Spleen (tissue), 7 donors: Measurements from ENCODE around the gene IL1RAPL1.

Source experiments
- POLR2AphosphoS5 ChIP-seq, 3 donors: sonication (generic); formaldehyde crosslinking; IDR thresholded peaks; one replicate each; pipeline ENCODE4 v1.5.1; 2017; ENCODE audit warnings: antibody characterized with exemption in 3 of 3
- TF ChIP-seq, protein P1 (sequence below), 11 experiments: fragments of 200-600 bp in 7 of 11; fragments of 450-650 bp in 4 of 11; sonication (generic) in 4 of 11; IDR thresholded peaks in 8 of 11; conservative IDR thresholded peaks in 3 of 11; 1 replicate in 7 of 11; 2 replicates in 4 of 11; pipeline versions ENCODE4 v1.4.0 to v1.8.0; 2016 to 2021; ENCODE audit warnings: antibody characterized with exemption in 11 of 11, inconsistent platforms in 4 of 11, mild to moderate bottlenecking in 1 of 11
- donor health status: DM: no; HTN: no; CAD: no; lungs with moderate emphysema.
- donor health status: DM: no; HTN: no; CAD: no.
- donor health status: DM: no; HTN: no; CAD: no.

DNA sequence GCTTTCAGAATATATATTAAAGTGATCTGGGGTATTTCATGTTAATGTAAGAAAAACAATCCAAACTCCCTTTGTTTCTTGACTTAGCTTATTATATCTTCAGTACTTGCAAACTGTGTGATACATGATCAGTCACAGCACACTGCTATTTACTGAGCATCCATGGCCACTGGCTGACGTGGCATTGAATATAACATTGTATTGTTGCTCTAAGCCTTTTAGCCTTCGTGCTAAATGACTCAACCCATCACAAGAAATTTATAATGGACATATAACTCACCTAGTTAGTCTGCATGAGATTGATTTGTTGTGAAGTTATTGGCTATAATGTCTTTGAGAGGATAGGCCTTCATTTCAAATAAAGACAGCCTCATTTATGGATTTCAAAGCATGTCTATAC, 642.6 kb downstream of the IL1RAPL1 start:
- TF ChIP-seq, protein P1, sequence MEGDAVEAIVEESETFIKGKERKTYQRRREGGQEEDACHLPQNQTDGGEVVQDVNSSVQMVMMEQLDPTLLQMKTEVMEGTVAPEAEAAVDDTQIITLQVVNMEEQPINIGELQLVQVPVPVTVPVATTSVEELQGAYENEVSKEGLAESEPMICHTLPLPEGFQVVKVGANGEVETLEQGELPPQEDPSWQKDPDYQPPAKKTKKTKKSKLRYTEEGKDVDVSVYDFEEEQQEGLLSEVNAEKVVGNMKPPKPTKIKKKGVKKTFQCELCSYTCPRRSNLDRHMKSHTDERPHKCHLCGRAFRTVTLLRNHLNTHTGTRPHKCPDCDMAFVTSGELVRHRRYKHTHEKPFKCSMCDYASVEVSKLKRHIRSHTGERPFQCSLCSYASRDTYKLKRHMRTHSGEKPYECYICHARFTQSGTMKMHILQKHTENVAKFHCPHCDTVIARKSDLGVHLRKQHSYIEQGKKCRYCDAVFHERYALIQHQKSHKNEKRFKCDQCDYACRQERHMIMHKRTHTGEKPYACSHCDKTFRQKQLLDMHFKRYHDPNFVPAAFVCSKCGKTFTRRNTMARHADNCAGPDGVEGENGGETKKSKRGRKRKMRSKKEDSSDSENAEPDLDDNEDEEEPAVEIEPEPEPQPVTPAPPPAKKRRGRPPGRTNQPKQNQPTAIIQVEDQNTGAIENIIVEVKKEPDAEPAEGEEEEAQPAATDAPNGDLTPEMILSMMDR (IDR thresholded peaks at IDR 0.05 in 8 of 11, conservative IDR thresholded peaks at IDR 0.05 in 3 of 11): no peak
- TF ChIP-seq POLR2AphosphoS5 (IDR thresholded peaks at IDR 0.05): no peak
